Naive thymus-derived CD4-positive, alpha-beta T cell (primary cell): ENCODE data around the gene TYMS. TPM values are rescaled to one million over a fixed set of nuclear protein-coding genes. Genes with fewer than 3 reads are reported as not detected.

Experiments used
- ATAC-seq: fragments of 150-1000 bp; cut with Tn5 transposase; 2 replicates; pipeline ENCODE4 v1.10.0; 2021; ENCODE audit warnings: mild to moderate bottlenecking, moderate library complexity
- CTCF ChIA-PET: fragments of 350-600 bp; sonication (Branson Sonifier 250); formaldehyde crosslinking; loops from one replicate; lab custom pipeline; 2021; ENCODE audit warnings: antibody characterized with exemption; lab: Charles Lee
- POLR2A ChIA-PET: fragments of 350-600 bp; sonication (Branson Sonifier 250); formaldehyde crosslinking; loops from one replicate; lab custom pipeline; 2021; ENCODE audit warnings: antibody characterized with exemption, inconsistent platforms; lab: Charles Lee
- DNase-seq, 9 donors: peaks; one replicate each; pipeline versions ENCODE4 v3.0.0 to v3.0.0-alpha.2; 2020 to 2022; ENCODE audit warnings: mixed read lengths in 1 of 9
- H3K27ac ChIP-seq: one replicate; pipeline ENCODE4 v1.7.0; 2013; ENCODE audit warnings: mild to moderate bottlenecking, low read depth, low read length, moderate library complexity
- H3K27me3 ChIP-seq, 2 donors: one replicate each; pipeline ENCODE4 v1.7.0; 2013; ENCODE audit warnings: low read length in 2 of 2, mild to moderate bottlenecking in 2 of 2, moderate library complexity in 2 of 2; ENCODE audit not compliant: control insufficient read depth in 2 of 2, insufficient read depth in 2 of 2
- H3K36me3 ChIP-seq, 3 experiments: 1 replicate in 2 of 3; 2 replicates in 1 of 3; pipeline ENCODE4 v1.7.0; 2013; ENCODE audit warnings: low read length in 3 of 3, mild to moderate bottlenecking in 3 of 3, moderate library complexity in 1 of 3; ENCODE audit not compliant: insufficient read depth in 3 of 3, control insufficient read depth in 2 of 3
- H3K4me1 ChIP-seq, 2 donors: one replicate each; pipeline ENCODE4 v1.7.0; 2013; ENCODE audit warnings: low read length in 2 of 2, mild to moderate bottlenecking in 2 of 2, moderate library complexity in 1 of 2; ENCODE audit not compliant: control insufficient read depth in 2 of 2, insufficient read depth in 2 of 2
- H3K4me3 ChIP-seq: 2 replicates; pipeline ENCODE4 v1.7.0; 2013; ENCODE audit warnings: mild to moderate bottlenecking, low read length
- H3K9me3 ChIP-seq, 3 experiments: 1 replicate in 2 of 3; 2 replicates in 1 of 3; pipeline ENCODE4 v1.7.0; 2013; ENCODE audit warnings: low read length in 3 of 3; ENCODE audit not compliant: control insufficient read depth in 2 of 3
- H3K27ac Mint-ChIP-seq, 9 donors: one replicate each; pipeline ENCODE4 v1.8.0; 2020 to 2022; ENCODE audit warnings: mixed read lengths in 9 of 9, mild to moderate bottlenecking in 8 of 9, moderate library complexity in 5 of 9, inconsistent platforms in 2 of 9
- H3K27me3 Mint-ChIP-seq, 5 donors: one replicate each; pipeline ENCODE4 v1.8.0; 2021 to 2022; ENCODE audit warnings: mixed read lengths in 5 of 5, mild to moderate bottlenecking in 1 of 5
- H3K36me3 Mint-ChIP-seq, 5 donors: one replicate each; pipeline ENCODE4 v1.8.0; 2020 to 2022; ENCODE audit warnings: mixed read lengths in 5 of 5, mild to moderate bottlenecking in 3 of 5, inconsistent platforms in 1 of 5
- H3K4me1 Mint-ChIP-seq, 7 donors: one replicate each; pipeline ENCODE4 v1.8.0; 2020 to 2022; ENCODE audit warnings: mixed read lengths in 7 of 7, mild to moderate bottlenecking in 3 of 7, inconsistent platforms in 1 of 7
- H3K4me3 Mint-ChIP-seq, 10 donors: one replicate each; pipeline ENCODE4 v1.8.0; 2020 to 2022; ENCODE audit warnings: mild to moderate bottlenecking in 10 of 10, mixed read lengths in 10 of 10, moderate library complexity in 6 of 10, inconsistent platforms in 2 of 10
- H3K9me3 Mint-ChIP-seq, 11 donors: one replicate each; pipeline ENCODE4 v1.8.0; 2020 to 2022; ENCODE audit warnings: mixed read lengths in 11 of 11, mild to moderate bottlenecking in 4 of 11, inconsistent platforms in 1 of 11, moderate library complexity in 1 of 11
- intact Hi-C, 2 donors: fragments of 100-400 bp; cut with micrococcal nuclease; formaldehyde crosslinking; loops; one replicate each; pipeline ENCODE4 v1.15.1; 2023
- polyA plus RNA-seq, 2 donors: library from polyadenylated mRNA; unstranded; fragments of 300-500 nt; fragmentation: Illumina TruSeq; gene quantifications; one replicate each; pipeline ENCODE4 v1.2.3, GENCODE V29; 2021
- total RNA-seq, 6 experiments: library from RNA in 5 of 6; stranded (reverse) in 5 of 6; gene quantifications; 1 replicate in 5 of 6; 2 replicates in 1 of 6; pipeline ENCODE4 v1.2.3 and lab custom pipeline; 2021 to 2026

TYMS gene
- total and polyA plus RNA-seq, 7 experiments from 2014 or later: 0.85 to 241 (median 2.0) TPM; not detected in 4

DNA sequence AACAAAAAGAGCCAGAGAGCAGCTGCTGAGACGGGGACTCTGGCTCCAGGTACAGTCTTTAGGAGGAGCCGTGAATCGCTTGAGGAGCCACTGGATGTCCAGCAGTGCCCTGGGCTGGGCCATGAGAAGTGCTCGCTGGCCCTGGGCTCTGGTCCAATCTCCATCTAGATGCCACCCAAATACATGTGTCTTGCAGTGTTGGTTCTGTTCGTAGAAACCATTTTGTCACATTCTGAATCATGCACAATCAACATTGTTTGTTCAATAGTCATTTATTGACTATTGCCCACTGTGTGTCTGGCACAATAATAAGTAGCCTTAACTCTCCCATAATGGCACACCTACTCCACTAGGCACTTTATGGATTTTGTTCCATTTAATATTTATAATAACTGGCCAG lies 26.1 kb downstream of the TYMS start:
- CTCF ChIA-PET: no interaction called here
- no peak overlapping the region for H3K4me3 ChIP-seq
- DNase-seq (no peak), ATAC-seq (no peak)
- H3K27ac Mint-ChIP-seq: peak overlapping the region in 1 of 9 donors; percentile 55
- peaks cover 10 to 29% (median 16%) of the 10 kb centered on the region in 7 donors for H3K4me1 Mint-ChIP-seq
- intact Hi-C loops: loop anchor here in 1 of 2 donors (2.0 kb wide), 1 partner anchor 25 kb away; no protein-coding TSS in a partner anchor
- POLR2A ChIA-PET: no interaction called here
- H3K9me3 Mint-ChIP-seq: peaks cover 0 to 1% (median 0%) of the 10 kb centered on the region in 11 donors
- H3K36me3 ChIP-seq: peaks cover 0 to 33% (median 0%) of the 10 kb centered on the region in 3 experiments
- H3K27me3 ChIP-seq: no peaks in the 10 kb centered on the region
- H3K36me3 Mint-ChIP-seq: peaks cover 10 to 45% (median 24%) of the 10 kb centered on the region in 5 donors
- H3K4me3 Mint-ChIP-seq: no peak overlapping the region
- no peaks in the 10 kb centered on the region for H3K27me3 Mint-ChIP-seq
- no peak overlapping the region for H3K27ac ChIP-seq
- H3K9me3 ChIP-seq: no peaks in the 10 kb centered on the region
- H3K4me1 ChIP-seq: peaks cover 10 to 11% of the 10 kb centered on the region in 2 donors

DNA sequence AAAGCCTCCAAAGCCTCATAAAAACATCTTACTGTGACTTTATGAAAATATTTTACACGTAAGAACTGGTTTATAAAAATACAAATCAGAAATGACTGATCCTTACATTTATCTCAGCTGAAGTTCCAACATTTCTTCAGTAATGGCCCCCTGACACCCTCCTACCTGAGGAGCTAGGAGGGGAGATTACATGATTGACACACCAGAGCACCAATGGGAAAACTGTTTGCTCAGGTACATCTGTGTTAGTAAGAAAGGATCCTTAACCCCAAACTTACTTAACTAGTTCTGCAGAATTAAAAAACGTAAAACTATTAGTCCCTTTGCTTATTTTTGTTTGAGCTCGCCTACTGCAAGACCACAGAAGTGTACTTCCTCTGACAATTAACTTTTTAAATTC lies 28.0 kb downstream of the TYMS start:
- DNase-seq (no peak), ATAC-seq (no peak)
- Mint-ChIP-seq H3K36me3 (peaks cover 10 to 38% (median 18%) of the 10 kb centered on the region in 5 donors), H3K9me3 (no peaks in the 10 kb centered on the region), H3K4me3 (no peak overlapping the region), H3K27ac (no peak overlapping the region), H3K27me3 (no peaks in the 10 kb centered on the region), H3K4me1 (peaks cover 10 to 27% (median 16%) of the 10 kb centered on the region in 7 donors)
- ChIA-PET POLR2A (no interaction called here), CTCF (interaction anchor here (0.6 kb wide), 1 partner anchor 92 kb away, joined by 4 read pairs; no protein-coding TSS in a partner anchor)
- intact Hi-C loops: no loop called here
- no peaks in the 10 kb centered on the region for H3K9me3 ChIP-seq
- H3K27ac ChIP-seq: no peak overlapping the region
- peaks cover 0 to 22% (median 0%) of the 10 kb centered on the region in 3 experiments for H3K36me3 ChIP-seq
- no peaks in the 10 kb centered on the region for H3K27me3 ChIP-seq
- no peak overlapping the region for H3K4me3 ChIP-seq
- H3K4me1 ChIP-seq: peaks cover 10 to 11% of the 10 kb centered on the region in 2 donors

DNA sequence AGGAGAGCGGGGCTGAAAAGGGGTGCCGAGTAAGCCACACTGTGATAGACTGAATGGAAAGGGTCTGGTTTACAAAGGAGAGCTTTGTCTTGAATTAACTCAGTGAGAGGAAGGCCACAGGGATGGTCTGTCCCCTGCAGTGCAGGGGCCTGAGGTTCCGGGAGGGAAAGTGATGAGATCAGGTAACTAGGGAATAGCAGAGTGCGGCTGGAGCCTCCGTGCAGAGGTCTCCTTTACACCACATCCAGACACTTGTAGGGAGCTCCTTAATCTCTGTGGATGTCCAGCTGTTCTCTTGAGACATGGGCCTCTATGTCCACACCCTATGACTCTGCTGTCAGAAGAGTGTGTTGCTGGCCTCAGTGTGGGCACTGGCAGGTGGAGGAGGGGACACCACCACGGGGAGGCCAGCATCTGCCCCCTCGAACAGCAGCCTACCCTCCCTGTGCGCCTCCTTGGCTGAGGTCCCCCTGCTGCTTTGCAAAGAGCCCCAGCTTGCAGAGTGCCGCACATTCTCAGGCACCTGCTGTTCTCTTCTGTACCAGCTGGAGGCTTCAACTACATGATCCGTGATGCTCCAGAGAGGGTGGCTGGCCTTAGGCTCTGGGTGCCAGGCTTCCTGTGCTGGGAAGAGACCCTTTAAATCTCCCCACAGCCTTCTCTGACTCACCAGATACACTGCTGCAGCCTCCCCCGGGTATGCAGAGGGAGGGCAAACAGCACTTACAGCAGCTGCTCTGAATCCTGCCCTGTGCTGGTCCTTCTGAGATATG lies 29.1 kb downstream of the TYMS start:
- Mint-ChIP-seq H3K4me1 (peaks cover 9 to 21% (median 13%) of the 10 kb centered on the region in 7 donors), H3K9me3 (no peaks in the 10 kb centered on the region), H3K36me3 (peaks cover 10 to 34% (median 16%) of the 10 kb centered on the region in 5 donors), H3K27me3 (no peaks in the 10 kb centered on the region), H3K27ac (peak overlapping the region in 2 of 9 donors; percentile 6 to 26), H3K4me3 (no peak overlapping the region)
- Histone ChIP-seq H3K36me3 (peaks cover 0 to 16% (median 0%) of the 10 kb centered on the region in 3 experiments), H3K9me3 (no peaks in the 10 kb centered on the region), H3K27me3 (no peaks in the 10 kb centered on the region), H3K4me3 (no peak overlapping the region), H3K4me1 (peaks cover 8 to 10% of the 10 kb centered on the region in 2 donors), H3K27ac (no peak overlapping the region)
- no peak for ATAC-seq
- no peak for DNase-seq
- CTCF ChIA-PET: interaction anchor here (0.6 kb wide), 1 partner anchor 93 kb away, joined by 4 read pairs; no protein-coding TSS in a partner anchor
- intact Hi-C loops: no loop called here
- POLR2A ChIA-PET: no interaction called here

DNA sequence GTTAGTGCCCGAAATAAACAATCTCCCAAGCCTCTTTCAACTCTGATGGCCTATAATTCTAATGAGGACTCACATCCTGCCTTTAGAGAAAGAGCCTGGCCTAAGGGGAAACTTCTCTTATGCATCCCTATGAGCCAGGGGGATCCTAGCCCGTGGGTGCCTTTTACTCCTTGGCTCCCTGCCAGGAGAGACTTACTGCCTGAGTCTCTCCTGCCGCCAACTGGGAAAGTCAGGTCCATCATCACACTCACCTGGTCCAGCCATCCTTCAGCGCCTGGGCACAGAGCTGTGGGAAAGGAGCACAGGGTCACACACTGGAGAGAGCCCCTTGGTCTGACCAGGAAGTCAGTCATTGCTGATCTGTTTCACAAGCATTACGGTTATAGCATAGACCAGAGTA lies 30.9 kb downstream of the TYMS start:
- H3K36me3 ChIP-seq: peaks cover 0 to 27% (median 0%) of the 10 kb centered on the region in 3 experiments
- ATAC-seq: no peak
- Mint-ChIP-seq H3K27me3 (no peaks in the 10 kb centered on the region), H3K4me3 (no peak overlapping the region), H3K4me1 (peaks cover 0 to 12% (median 3%) of the 10 kb centered on the region in 7 donors), H3K36me3 (peaks cover 4 to 33% (median 10%) of the 10 kb centered on the region in 5 donors), H3K9me3 (no peaks in the 10 kb centered on the region), H3K27ac (no peak overlapping the region)
- H3K9me3 ChIP-seq: no peaks in the 10 kb centered on the region
- no peak overlapping the region for H3K27ac ChIP-seq
- no peak overlapping the region for H3K4me3 ChIP-seq
- DNase-seq: no peak
- CTCF ChIA-PET: no interaction called here
- H3K27me3 ChIP-seq: no peaks in the 10 kb centered on the region
- POLR2A ChIA-PET: no interaction called here
- H3K4me1 ChIP-seq: no peaks in the 10 kb centered on the region
- intact Hi-C loops: no loop called here

DNA sequence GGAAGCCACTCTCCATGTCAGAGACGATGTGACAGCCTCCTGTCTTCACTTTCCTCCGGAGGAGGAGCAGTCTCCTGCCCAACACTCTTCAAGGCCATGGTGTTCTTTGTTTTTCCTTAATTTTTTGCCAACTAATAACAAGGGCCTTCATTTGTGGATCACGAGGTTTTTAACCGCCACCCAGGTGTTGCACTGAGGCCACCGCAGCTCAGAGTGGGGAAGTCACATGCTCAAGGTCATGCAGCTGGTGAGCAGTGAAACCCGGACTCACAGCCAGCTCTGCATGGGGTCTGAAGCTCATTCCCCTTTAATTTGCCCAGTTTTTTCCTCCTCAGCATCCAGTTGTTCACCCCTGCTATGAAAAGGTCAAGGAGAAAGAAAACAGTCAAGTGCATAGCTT lies 35.4 kb downstream of the TYMS start:
- Histone ChIP-seq H3K4me3 (no peak overlapping the region), H3K36me3 (peaks cover 0 to 26% (median 0%) of the 10 kb centered on the region in 3 experiments), H3K4me1 (no peaks in the 10 kb centered on the region), H3K27ac (no peak overlapping the region), H3K9me3 (no peaks in the 10 kb centered on the region), H3K27me3 (no peaks in the 10 kb centered on the region)
- intact Hi-C loops: no loop called here
- H3K4me3 Mint-ChIP-seq: no peak overlapping the region
- H3K36me3 Mint-ChIP-seq: peaks cover 0 to 14% (median 5%) of the 10 kb centered on the region in 5 donors
- H3K4me1 Mint-ChIP-seq: peaks cover 0 to 12% (median 7%) of the 10 kb centered on the region in 7 donors
- no peaks in the 10 kb centered on the region for H3K9me3 Mint-ChIP-seq
- peak overlapping the region in 8 of 9 donors; percentile 45 to 87 (median 74) for H3K27ac Mint-ChIP-seq
- H3K27me3 Mint-ChIP-seq: no peaks in the 10 kb centered on the region
- ChIA-PET POLR2A (interaction anchor here (0.7 kb wide), 1 partner anchor 137 kb away, joined by 3 read pairs; no protein-coding TSS in a partner anchor), CTCF (interaction anchor here (0.6 kb wide), 1 partner anchor 145 kb away, joined by 4 read pairs; no protein-coding TSS in a partner anchor)
- ATAC-seq (no peak), DNase-seq (no peak)

DNA sequence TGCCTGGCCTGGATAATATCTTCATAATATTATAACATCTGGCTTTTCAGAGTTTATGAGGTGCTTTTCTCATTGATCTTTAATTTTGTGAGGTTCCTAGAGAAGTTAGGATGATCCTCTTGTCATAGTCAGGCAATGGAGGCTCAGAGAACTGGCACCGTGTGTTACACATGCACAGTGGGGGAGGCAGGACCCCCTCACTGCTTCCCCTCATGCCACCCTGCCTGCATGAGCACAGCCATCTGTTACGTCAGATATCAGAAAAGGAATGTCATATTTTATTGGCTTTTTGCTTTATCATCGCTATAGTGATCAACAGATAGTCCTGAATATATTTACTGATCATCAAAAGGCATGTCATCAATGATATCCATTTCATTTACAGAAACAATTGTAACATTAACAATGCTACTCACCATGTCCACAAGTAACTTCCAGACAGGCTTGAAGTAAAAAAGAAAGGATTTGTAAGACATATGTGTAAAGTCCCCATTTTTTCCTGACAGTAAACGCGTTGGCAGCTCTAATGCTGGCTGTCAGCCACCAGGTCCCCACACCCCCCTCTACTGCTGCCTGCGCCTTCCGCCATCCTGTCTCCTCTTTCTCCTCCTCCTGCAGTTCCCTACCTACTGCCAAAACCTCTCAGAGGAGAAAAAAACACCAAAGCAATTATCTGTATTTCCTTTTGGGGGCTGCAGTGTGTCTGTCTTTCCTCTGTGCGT lies 36.2 kb downstream of the TYMS start:
- Histone ChIP-seq H3K9me3 (no peaks in the 10 kb centered on the region), H3K27ac (peak overlapping the region; percentile 7), H3K4me3 (no peak overlapping the region), H3K36me3 (peaks cover 0 to 27% (median 0%) of the 10 kb centered on the region in 3 experiments), H3K27me3 (no peaks in the 10 kb centered on the region), H3K4me1 (no peaks in the 10 kb centered on the region)
- peaks cover 0 to 12% (median 7%) of the 10 kb centered on the region in 7 donors for H3K4me1 Mint-ChIP-seq
- POLR2A ChIA-PET: interaction anchor here (0.7 kb wide), 1 partner anchor 137 kb away, joined by 3 read pairs; no protein-coding TSS in a partner anchor
- CTCF ChIA-PET: no interaction called here
- DNase-seq (no peak), ATAC-seq (no peak)
- H3K27ac Mint-ChIP-seq: peak overlapping the region in 7 of 9 donors; percentile 45 to 87 (median 80)
- H3K9me3 Mint-ChIP-seq: no peaks in the 10 kb centered on the region
- intact Hi-C loops: no loop called here
- no peaks in the 10 kb centered on the region for H3K27me3 Mint-ChIP-seq
- H3K36me3 Mint-ChIP-seq: peaks cover 0 to 14% (median 5%) of the 10 kb centered on the region in 5 donors
- no peak overlapping the region for H3K4me3 Mint-ChIP-seq
